NCI-H526 (cell line): ENCODE data around the gene NRROS.
"Not testable (repeated sequence)": the region's sequence is repeated elsewhere in the genome, so short reads cannot be mapped to it uniquely, and the experiment has no call there.

Experiments used
- DNase-seq, 2 experiments: peaks; one replicate each; lab custom pipeline; 2025; lab: John Stamatoyannopoulos, UW

Gene NRROS

DNA sequence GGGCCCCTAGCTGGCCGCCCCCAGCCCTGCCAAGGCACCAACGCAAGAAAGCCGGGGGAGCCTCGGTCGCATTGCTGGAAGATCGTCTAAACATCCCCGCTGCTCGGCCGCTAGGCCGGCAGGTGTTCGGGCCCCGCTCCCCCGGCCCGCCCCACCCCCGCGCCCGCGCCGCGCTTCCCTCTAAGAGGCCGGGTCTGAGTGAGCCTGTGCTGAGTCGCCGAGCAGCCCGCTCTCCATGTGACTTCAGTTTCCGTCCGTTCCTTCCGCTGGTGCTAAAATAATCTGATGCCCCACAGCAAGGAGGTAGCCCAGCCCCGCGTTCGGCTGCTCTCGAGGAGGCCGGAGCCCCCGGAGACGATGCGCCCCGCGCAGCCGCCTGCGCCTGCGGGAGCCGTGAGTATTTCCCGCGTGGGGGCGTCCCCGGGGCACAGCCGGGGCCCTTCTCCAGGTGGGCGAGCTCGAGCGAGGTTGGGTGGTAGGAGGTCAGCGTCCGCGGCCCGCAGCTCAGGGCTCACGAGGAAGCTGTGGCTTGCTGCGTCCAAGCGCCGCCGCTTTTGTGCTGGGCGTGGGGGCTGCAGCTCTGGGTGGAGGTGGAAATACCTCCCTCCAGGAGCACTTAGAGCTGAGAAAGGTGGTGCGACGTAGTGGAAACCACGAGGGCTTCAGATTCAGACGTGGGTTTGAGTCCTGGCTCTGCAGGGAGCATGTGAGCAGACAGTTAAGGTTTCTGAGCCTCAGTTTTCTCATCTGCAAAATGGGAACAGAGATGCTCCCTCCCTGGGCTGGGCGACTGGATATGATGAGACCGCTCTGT is at the start of gene NRROS:
TSS of gene NRROS (plus strand) at position 212 of the 814 bp plus-strand sequence. CDS start 14,846 bp downstream, outside the sequence.
- DNase-seq: peak; percentile 15 to 76

DNA sequence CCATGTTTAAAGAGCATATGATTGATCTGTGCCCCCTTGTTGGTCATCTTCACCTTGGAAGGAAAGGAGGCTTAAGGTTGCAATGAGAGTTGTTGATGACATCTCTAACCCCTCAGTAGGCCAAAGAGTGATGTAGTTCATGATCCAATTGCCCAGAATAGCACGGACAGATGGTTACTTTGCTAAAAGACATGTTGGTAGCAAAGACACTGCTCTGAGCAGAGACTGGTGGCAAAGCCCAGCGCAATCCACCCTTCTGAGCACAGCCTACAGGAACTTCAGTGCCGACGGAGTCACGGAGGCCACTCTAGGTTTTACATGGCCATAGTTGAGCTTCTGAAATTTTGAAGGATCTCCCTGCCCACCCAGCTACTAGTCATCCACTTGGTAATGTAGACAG is 49.2 kb upstream of the NRROS start:
- no peak for DNase-seq

GRCh38 chr3:196596355-196596754 is 43.1 kb upstream of the NRROS start:
- DNase-seq: no peak

DNA sequence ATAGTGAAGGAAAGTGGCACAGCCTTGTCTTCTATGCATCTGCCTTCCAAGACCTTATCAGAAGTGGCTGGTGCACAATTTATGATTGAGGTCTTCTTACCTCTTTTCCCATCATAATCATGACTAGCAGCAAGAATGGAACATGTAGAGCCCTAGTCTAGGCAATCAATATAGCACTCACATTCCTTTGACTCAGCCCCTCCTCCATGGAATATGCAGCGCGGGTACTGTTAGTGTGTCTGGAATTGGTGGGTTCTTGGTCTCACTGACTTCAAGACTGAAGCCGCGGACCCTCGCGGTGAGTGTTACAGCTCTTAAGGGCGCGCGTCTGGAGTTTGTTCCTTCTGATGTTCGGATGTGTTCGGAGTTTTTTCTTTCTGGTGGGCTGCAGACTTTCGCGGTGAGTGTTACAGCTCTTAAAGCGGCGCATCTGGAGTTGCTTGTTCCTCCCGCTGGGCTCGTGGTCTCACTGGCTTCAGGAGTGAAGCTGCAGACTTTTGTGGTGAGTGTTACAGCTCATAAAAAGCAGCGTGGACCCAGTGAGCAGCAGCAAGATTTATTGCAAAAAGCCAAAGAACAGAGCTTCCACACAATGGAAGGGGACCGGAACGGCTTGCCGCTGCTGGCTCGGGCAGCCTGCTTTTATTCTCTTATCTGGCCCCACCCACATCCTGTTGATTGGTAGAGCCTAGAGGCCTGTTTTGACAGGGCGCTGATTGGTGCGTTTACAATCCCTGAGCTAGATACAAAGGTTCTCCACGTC is 41.3 kb upstream of the NRROS start:
- not testable (repeated sequence) for DNase-seq

DNA sequence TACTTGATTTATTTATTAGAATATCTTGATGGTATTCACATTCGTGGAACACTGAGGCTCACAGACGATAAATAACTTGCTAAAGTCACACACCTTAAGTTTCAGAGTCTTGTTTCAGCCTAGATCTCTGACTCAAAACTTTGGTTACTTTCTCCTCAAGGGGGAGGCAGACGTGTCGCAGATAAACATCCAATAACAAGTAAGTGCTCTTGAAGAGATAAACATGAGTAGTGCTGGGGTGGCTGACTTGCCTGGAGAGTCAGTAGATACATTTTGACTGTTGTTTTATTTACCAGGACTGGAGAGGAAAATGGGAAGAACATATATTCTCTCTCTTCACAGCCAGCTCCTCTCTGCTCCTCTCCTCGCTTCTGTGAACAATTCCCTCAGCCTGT is 39.8 kb upstream of the NRROS start:
- DNase-seq: no peak

GRCh38 chr3:196600359-196600758 is 39.1 kb upstream of the NRROS start:
- no peak for DNase-seq

- DNase-seq: no peak
Measured at GRCh38 chr3:196602673-196603072, 36.8 kb upstream of the NRROS start.

DNA sequence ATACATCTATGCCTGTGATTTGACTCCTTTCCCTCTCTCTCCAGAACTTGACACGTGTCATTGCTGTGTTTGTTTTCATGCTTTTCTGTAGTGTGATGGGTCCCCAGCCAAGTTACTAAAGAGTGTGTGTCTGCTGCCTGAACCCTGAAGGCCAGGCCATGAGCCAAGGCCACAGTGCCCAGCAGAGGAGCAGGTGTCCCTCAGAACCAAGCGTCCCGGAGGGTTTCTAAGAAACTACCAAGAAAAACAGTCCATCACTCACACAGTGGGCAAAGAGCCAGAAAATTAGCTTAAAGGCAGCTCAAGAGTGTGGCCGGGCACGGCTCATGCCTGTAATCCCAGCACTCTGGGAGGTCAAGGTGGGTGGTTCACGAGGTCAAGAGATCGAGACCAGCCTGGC is 35.8 kb upstream of the NRROS start:
- no peak for DNase-seq

DNA sequence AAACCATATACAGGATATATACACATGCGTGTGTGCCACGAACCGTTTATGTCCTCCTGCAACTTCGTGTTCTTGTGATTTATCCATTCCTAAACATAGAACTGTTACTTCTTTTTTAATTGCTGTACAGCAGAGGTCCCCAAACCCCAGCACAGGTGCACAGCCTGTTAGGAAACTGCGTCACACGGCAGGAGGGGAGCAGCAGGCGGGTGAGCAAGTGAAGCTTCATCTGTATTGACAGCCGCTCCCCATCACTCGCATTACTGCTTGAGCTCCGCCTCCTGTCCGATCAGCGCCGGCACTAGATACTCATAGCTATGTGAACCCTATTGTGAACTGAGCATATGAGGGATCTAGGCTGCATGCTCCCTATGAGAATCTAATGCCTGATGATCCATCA is 34.9 kb upstream of the NRROS start:
- DNase-seq: peak in 1 of 2 experiments; percentile 16

DNA sequence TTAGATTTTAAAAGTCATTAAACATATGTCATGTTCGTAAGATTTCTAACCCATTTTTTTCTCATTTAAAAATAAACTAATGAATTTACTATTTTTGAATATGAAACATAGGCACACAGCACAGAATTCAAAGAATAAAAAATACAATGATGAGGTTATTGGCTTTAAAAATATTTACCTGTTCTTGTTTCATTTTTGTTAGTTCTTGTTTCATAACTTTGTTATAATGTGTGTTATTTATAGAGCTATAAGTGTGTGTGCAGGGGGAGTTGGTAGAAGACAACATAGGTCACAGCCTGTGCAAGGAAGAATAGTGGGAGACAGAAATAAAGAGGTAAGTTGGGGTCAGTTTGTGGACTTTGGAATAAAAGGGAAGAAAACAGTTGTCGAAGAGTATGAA is 30.8 kb upstream of the NRROS start:
- DNase-seq: no peak

GRCh38 chr3:196609343-196609775 is 30.1 kb upstream of the NRROS start:
- peak; percentile 50 to 92 for DNase-seq

GRCh38 chr3:196609805-196610515 is 29.5 kb upstream of the NRROS start:
- DNase-seq: no peak

GRCh38 chr3:196611761-196612483 is 27.6 kb upstream of the NRROS start:
- DNase-seq: no peak

- not testable (repeated sequence) for DNase-seq
Measured at GRCh38 chr3:196615234-196615633, 24.3 kb upstream of the NRROS start.

DNA sequence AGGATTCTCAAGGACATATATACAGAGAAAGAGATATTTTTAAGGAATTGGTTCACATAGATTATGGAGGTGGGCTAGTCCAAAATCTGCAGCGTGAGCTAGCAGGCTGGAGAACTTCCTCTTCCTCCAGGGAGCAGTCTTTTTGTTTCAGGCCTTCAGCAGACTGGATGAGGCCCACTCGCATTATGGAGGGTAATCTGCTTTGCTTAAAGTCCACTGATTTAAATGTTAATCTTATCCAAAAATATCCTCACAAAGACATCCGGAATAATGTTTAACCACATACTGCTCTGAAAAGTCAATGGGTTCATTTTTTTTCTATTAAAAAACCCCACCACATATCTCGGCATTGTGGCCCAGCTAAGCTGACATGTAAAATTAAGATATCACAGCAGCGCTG is 22.2 kb upstream of the NRROS start:
- peak in 1 of 2 experiments; percentile 12 for DNase-seq

DNA sequence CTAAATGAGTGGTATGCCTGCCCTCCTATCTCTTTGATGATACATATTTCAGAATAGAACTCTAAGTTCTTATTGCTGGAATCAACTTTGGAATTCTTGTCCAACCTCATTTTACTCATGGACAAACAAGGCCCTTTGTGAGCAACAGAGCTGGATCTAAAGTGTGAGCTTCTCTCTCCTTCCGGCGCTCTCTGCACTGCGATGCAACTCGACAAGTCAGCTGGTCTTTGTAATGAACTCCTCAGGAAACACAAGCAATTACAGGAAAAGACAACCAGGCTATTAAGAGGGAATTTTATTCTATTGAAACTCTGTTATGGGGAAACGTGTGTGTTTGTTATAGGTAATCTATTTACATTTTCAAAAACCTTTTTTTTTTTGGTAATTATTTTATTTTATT is 20.3 kb upstream of the NRROS start:
- DNase-seq: no peak

DNA sequence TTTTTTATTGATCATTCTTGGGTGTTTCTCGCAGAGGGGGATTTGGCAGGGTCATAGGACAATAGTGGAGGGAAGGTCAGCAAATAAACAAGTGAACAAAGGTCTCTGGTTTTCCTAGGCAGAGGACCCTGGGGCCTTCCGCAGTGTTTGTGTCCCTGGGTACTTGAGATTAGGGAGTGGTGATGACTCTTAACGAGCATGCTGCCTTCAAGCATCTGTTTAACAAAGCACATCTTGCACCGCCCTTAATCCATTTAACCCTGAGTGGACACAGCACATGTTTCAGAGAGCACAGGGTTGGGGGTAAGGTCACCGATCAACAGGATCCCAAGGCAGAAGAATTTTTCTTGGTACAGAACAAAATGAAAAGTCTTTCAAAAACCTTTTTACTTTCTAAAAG is 19.9 kb upstream of the NRROS start:
- not testable (repeated sequence) for DNase-seq

DNA sequence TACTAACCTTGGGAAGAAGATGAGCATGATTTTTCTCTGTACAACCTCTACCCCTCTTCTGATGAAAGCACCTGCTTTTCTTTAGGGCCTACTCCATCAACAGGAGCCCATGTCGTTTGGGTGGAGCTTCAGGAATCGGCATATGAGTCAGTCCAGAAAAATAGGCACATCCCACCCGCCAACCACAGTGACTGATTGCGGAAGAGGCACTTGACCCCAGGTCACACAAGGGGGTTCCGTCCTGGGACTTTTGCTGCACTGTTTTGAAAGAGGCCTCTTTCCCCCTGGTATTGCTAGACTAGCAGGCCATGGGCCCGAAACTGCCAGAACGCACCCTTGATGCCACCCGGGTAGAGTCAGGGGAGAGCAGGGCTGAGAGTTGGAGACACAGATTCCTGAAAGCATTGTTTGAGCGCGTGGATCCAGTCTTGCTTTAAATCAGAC is 19.3 kb upstream of the NRROS start:
- DNase-seq: no peak

GRCh38 chr3:196620684-196621083 is 18.8 kb upstream of the NRROS start:
- no peak for DNase-seq

DNA sequence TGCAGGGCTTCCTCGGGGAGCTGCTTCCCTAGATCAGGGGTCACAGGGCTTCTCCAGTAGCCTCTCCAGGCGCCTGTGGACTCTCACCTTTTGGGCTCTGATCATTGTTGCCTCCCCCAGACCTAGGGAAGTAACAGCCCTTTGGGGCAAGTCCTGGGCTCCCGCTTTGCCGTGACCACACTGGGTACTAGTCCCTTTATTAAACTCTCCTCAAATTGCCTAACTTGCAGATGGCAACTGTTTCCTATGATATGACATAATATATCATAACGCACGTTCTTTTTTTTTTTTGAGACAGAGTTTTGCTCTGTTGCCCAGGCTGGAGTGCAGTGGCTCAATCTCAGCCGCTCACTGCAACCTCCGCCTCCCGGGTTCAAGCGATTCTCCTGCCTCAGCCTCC is 17.9 kb upstream of the NRROS start:
- DNase-seq: no peak

DNA sequence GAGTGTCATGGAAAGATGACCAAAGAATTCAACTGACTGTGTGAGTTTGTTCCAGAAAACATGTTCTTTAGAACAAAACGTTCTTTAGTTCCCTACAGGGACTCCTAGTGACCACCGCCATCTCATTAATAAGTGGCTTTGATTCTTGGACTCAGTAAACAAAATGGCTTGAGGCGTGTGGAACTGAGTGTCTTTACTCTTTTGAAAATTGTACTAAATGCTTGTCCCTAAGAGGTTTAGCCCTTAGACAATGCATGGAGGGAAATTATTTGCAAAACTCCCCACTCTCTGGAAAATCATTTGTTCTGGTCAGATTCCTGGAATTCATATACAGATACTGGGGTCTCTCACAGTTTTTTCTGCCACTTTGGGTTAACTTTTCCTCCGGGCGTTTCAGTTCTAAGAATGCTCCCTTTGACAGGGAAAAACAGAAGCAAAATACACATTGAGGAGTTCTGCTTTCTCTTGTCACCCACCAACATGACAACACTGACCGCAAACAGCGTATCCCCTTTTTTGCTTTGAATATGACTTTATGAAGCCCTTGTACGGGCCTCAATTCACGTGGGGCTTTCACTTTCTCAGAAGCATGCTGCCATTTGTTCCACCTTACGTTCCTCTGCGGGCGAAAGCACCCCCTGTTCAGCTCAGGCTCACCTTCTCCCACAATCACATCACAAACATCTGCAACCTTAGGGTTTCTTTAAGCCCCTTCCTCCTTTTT is 15.3 kb upstream of the NRROS start:
- no peak for DNase-seq
